A549 treated with Hydrocortisone at 1 μM for 4 hours (cell line): ENCODE measurements around the gene DNAJB6. TPM values are rescaled to one million over a fixed set of nuclear protein-coding genes. Genes with fewer than 3 reads are reported as not detected.

Experiments
- total RNA-seq: library from RNA; stranded (reverse); fragments of 200-300 nt; extraction: Qiagen RNA extraction; gene quantifications from 5 replicates; pipeline ENCODE4 v1.2.3, GENCODE V29; 2022

DNAJB6 gene
- total RNA-seq = 85.6 to 164 TPM (median 96.0 TPM) in 5 replicates

DNA sequence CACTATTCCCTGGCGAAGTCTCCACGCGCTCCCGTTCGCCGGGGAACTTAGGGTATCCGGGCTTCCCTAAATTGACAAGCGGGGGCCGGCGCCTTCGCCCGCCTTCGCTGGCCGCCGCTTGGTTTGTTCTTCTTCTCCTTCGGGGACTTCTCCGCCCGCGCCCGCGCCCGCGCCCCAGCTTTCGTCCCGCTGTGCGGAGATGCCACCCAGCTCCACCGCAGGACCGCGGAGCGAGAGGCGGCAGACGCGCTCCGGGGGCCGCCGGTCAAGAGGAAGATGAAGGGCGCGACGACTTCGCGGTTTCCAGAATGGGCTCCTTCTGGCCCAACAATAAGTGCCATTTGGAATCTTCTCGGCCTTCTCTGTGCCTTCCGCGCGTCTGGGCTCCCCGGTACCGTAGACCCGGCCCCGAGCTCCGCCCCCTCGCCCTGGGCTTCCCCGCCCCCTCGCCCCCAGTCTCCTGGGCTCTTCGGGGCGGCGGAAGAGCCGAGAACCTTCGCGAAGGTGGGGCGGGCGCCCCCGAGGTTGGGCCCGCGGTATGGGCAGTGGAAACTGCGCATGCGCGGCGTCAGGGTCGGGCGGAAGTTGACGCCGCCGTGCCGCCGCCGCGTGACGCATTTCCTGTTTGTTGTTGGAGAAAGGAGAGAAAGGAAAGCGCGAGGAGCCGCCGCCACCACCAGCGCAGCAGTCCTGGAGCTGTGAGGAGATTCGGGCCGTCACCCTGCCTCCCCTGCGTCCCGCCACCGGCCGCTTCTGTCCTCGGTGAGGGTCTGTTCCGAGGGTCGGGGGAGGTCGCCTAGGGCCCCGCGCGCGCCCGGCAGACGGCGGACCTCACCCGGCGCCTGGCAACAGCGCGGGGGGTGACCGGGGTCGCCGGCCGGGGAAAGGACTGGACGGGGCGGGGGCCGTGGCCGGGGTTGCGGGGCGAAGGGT is at the start of gene DNAJB6:
TSS of gene DNAJB6 (plus strand) at position 622 of the 933 bp plus-strand sequence. CDS start 21,569 bp downstream, outside the sequence.

Other genes with a start within 250 kb of the DNAJB6 start
- 58.3 to 86.1 TPM (median 65.3 TPM) in 5 replicates for gene UBE3C, start 198.1 kb upstream of the DNAJB6 start, total RNA-seq